Erythroblast (primary cell): Measurements from ENCODE around the gene DLG2.

Experiments
- GATA1 ChIP-seq: IDR thresholded peaks from 2 replicates; pipeline ENCODE4 v1.6.1; 2011; ENCODE audit warnings: low read depth, mild to moderate bottlenecking, control low read depth, low read length, moderate library complexity
- POLR2A ChIP-seq: IDR thresholded peaks from 2 replicates; pipeline ENCODE4 v1.6.1; 2011; ENCODE audit warnings: mild to moderate bottlenecking, low read length

DNA sequence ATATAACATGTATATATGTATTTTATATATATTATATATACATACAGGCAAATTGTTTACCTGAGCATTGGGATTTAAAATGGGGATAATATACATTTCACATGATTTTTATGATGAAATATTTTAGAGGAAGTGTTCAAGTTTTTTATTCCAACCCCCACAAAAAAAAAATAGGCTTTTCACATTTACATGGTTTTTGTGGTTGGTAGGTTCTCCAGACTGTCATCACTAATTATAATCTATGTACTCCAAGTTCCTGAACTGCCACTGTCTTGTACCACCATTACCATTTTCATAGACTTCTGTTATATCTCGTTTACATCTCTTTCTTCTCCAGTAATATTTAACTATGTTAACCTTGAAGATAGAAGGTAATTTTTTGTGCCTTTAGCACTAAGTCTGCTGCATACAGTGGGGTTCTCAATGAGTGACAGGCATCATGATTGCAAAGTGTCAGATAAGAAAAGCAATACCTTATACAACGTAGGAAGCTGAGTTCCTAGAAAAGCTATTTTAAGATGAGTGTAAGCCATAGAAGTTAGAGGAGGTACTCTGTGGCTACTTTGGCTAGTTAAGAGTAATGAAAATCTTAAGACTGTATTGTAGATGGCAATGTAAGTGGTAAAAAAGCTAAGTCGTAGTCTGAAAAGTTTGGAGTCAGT, 25.8 kb upstream of the DLG2 start:
- TF ChIP-seq POLR2A (no peak), GATA1 (no peak)
